ENCODE results near the gene PCDHGB7.

- TF ChIP-seq CTCF (IDR thresholded peaks at IDR 0.05): no peak
- no peak for TF ChIP-seq EZH2 (IDR thresholded peaks at IDR 0.05)
These were observed 19.7 kb downstream of the PCDHGB7 start for GRCh38 chr5:141437221-141437620.

Data from neural progenitor cell (in vitro differentiated cells).